Measurements from ENCODE around the gene MED20. TPM values are rescaled to one million over a fixed set of nuclear protein-coding genes. Genes with fewer than 3 reads are reported as not detected.

The MED20 gene
- total and polyA plus RNA-seq, 9 donors = 7.2 to 20.0 (median 13.1) TPM

DNA sequence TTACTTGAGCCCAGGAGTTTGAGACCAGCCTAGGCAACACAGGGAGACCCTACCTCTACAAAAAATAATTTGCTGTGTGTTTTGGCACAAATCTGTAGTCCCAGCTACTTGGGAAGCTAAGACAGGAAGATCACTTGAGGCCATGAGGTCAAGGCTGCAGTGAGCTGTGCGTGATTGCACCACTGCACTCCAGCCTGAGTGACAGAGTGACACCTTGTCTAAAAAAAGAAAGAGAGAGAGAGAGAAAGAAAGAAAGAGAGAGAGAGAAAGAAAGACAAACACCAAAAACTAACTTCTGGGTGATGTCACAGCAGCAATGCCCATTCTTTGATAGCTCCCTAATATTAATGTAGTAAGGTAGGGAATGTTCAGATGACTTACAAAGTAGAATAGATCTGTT is 46.2 kb downstream of the MED20 start:
- no peaks in the 10 kb centered on the region for H3K36me3 ChIP-seq
- intact Hi-C loops (cut with DNase I) = no loop called here
- H3K9me3 ChIP-seq = no peaks in the 10 kb centered on the region
- TF ChIP-seq CTCF (IDR thresholded peaks at IDR 0.05) (no peak), POLR2A (IDR thresholded peaks at IDR 0.05) (no peak), EP300 (IDR thresholded peaks at IDR 0.05) (no peak)
- H3K27me3 ChIP-seq = no peaks in the 10 kb centered on the region
- H3K27ac ChIP-seq = no peak overlapping the region
- no peaks in the 10 kb centered on the region for H3K4me1 ChIP-seq (ENCODE audit: insufficient read depth)
- H3K4me3 ChIP-seq = no peak overlapping the region
- no peak for DNase-seq
- WGBS, 3 donors = 76 to 96% (median 93%) methylated on average over 1 of the region's 1 CpG

DNA sequence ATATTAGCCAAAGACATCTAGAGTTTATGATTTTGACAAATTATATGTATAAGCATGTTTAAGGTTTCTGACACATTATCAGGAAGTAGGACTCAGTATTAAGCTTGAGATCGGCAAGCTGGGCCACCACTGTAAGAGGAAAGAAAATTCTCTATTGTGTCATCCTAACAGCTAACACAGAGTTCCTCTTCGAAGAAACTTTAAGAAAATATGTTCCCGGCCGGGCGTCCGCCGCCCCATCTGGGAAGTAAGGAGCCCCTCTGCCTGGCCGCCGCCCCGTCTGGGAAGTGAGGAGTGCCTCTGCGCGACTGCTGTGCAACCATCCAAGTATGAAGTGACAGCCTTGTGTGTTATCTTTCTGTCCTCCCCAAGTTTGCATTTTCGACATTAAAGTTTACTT is 48.8 kb downstream of the MED20 start:
- Histone ChIP-seq H3K4me3 (no peak overlapping the region), H3K36me3 (no peaks in the 10 kb centered on the region), H3K27me3 (no peaks in the 10 kb centered on the region), H3K4me1 (ENCODE audit: insufficient read depth) (no peaks in the 10 kb centered on the region), H3K27ac (no peak overlapping the region), H3K9me3 (no peaks in the 10 kb centered on the region)
- no peak for DNase-seq
- 88 to 94% (median 93%) methylated on average over 13 of the region's 13 CpGs for WGBS, 3 donors
- no peak for TF ChIP-seq CTCF (IDR thresholded peaks at IDR 0.05)
- TF ChIP-seq EP300 (IDR thresholded peaks at IDR 0.05) = no peak
- no peak for TF ChIP-seq POLR2A (IDR thresholded peaks at IDR 0.05)
- intact Hi-C loops (cut with DNase I) = no loop called here

DNA sequence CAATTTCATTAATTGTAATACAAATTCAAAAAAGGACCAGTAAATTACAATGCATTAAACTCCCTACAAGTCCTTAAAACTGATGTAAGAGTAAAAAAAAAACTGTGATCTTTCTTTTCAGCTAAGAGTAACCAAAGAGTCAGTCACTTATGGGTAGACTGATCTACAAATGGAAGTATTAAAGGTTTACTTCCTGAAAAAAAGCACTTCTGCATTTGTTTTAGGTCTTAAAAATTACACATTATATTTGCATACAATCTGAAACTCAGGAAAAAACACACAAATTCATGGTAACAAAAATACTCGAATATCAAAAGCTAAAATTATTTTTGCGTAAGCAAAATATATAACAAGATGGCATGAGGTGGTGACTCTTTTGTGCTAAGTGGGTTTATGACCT is 49.2 kb downstream of the MED20 start:
- no peak for DNase-seq
- 93 to 97% (median 95%) methylated on average over 2 of the region's 2 CpGs for WGBS, 3 donors
- intact Hi-C loops (cut with DNase I) = no loop called here
- no peaks in the 10 kb centered on the region for H3K27me3 ChIP-seq
- no peaks in the 10 kb centered on the region for H3K9me3 ChIP-seq
- no peaks in the 10 kb centered on the region for H3K36me3 ChIP-seq
- H3K4me3 ChIP-seq = no peak overlapping the region
- H3K27ac ChIP-seq = no peak overlapping the region
- no peaks in the 10 kb centered on the region for H3K4me1 ChIP-seq (ENCODE audit: insufficient read depth)
- TF ChIP-seq CTCF (IDR thresholded peaks at IDR 0.05) = no peak
- TF ChIP-seq EP300 (IDR thresholded peaks at IDR 0.05) = no peak
- TF ChIP-seq POLR2A (IDR thresholded peaks at IDR 0.05) = no peak

DNA sequence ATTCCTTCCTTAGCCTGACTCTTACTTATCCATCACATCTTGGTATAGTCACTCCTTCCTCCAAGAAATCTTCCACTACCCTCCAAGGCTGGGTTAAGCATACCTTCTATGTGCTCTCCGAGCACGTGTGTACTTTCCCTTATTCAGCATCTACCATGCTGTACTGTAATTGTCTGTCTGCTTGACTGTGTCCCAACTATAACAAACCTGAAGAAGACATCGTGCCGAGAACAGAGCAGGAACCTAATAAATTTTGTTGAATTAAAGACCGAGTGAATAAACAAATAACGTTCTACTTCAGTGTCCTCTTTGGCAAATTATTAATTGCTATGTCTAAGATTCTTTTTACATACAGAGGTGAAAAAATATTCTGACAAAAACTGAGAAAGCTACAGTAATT is 61.6 kb downstream of the MED20 start:
- H3K9me3 ChIP-seq = no peaks in the 10 kb centered on the region
- DNase-seq = no peak
- no peaks in the 10 kb centered on the region for H3K36me3 ChIP-seq
- 91 to 96% (median 94%) methylated on average over 6 of the region's 6 CpGs for WGBS, 3 donors
- intact Hi-C loops (cut with DNase I) = no loop called here
- H3K27ac ChIP-seq = no peak overlapping the region
- no peaks in the 10 kb centered on the region for H3K4me1 ChIP-seq (ENCODE audit: insufficient read depth)
- H3K4me3 ChIP-seq = no peak overlapping the region
- TF ChIP-seq POLR2A (IDR thresholded peaks at IDR 0.05) (no peak), CTCF (IDR thresholded peaks at IDR 0.05) (no peak), EP300 (IDR thresholded peaks at IDR 0.05) (no peak)
- H3K27me3 ChIP-seq = no peaks in the 10 kb centered on the region

DNA sequence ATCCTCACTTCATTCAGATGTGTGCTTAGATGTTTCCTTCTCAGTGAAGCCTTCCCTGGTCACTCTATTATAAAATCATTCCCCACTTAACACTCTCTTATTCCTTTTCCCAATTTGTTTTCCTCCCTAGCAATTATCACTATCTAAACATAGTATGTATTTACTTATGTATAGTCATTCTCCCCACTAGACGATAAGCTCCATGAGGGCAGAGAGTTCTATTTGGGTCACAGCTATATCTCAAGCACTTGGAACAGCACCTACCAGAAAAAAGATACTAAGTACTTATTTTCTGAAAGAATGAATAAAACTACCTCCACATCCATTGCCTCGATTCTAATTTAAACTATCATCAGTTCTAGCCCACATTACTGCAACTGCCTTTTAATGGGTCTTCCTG is 62.2 kb downstream of the MED20 start:
- 91 to 95% (median 93%) methylated on average over 2 of the region's 2 CpGs for WGBS, 3 donors
- Histone ChIP-seq H3K9me3 (no peaks in the 10 kb centered on the region), H3K36me3 (no peaks in the 10 kb centered on the region), H3K27me3 (no peaks in the 10 kb centered on the region), H3K4me1 (ENCODE audit: insufficient read depth) (no peaks in the 10 kb centered on the region), H3K4me3 (no peak overlapping the region), H3K27ac (no peak overlapping the region)
- intact Hi-C loops (cut with DNase I) = no loop called here
- TF ChIP-seq CTCF (IDR thresholded peaks at IDR 0.05) (no peak), POLR2A (IDR thresholded peaks at IDR 0.05) (no peak), EP300 (IDR thresholded peaks at IDR 0.05) (no peak)
- no peak for DNase-seq
